HG03280 (cell line): ENCODE results near the gene ATL1.
"Not testable (repeated sequence)": the region's sequence is repeated elsewhere in the genome, so short reads cannot be mapped to it uniquely, and the experiment has no call there.

Source experiments
- ATAC-seq: cut with Tn5 transposase; IDR thresholded peaks from one replicate; pipeline ENCODE4 v1.9.1; 2021; ENCODE audit warnings: mild to moderate bottlenecking, moderate library complexity; ENCODE audit not compliant: unreplicated experiment

ATL1 gene

GRCh38 chr14:50534416-50534815 lies 25.5 kb upstream of the ATL1 start:
- ATAC-seq, result no peak

- no peak for ATAC-seq
Observed at GRCh38 chr14:50534997-50535396, 24.9 kb upstream of the ATL1 start.

GRCh38 chr14:50538034-50538433 lies 21.9 kb upstream of the ATL1 start:
- ATAC-seq, result not testable (repeated sequence)

GRCh38 chr14:50539051-50539450 lies 20.9 kb upstream of the ATL1 start:
- ATAC-seq, result no peak

- ATAC-seq, result no peak
Observed at GRCh38 chr14:50541159-50541567, 18.8 kb upstream of the ATL1 start.

GRCh38 chr14:50542941-50543418 lies 17.0 kb upstream of the ATL1 start:
- peak; percentile 83 for ATAC-seq

- no peak for ATAC-seq
Observed at GRCh38 chr14:50544911-50545310, 15.0 kb upstream of the ATL1 start.

GRCh38 chr14:50545618-50546017 lies 14.3 kb upstream of the ATL1 start:
- ATAC-seq, result no peak

GRCh38 chr14:50550294-50550693 lies 9.7 kb upstream of the ATL1 start:
- no peak for ATAC-seq

GRCh38 chr14:50551877-50552276 lies 8.1 kb upstream of the ATL1 start:
- ATAC-seq, result no peak

GRCh38 chr14:50552796-50553195 lies 7.1 kb upstream of the ATL1 start:
- ATAC-seq, result not testable (repeated sequence)

- no peak for ATAC-seq
Observed at GRCh38 chr14:50560931-50561285, 963 bp downstream of the ATL1 start.

- ATAC-seq, result no peak
Observed at GRCh38 chr14:50562841-50563240, 2.9 kb downstream of the ATL1 start.

GRCh38 chr14:50569714-50570274 lies 9.8 kb downstream of the ATL1 start:
- no peak for ATAC-seq

GRCh38 chr14:50573862-50574261 lies 13.9 kb downstream of the ATL1 start:
- ATAC-seq, result no peak

- ATAC-seq, result no peak
Observed at GRCh38 chr14:50575769-50576168, 15.8 kb downstream of the ATL1 start.

- ATAC-seq, result no peak
Observed at GRCh38 chr14:50577982-50578381, 18.0 kb downstream of the ATL1 start.

GRCh38 chr14:50578433-50578832 lies 18.5 kb downstream of the ATL1 start:
- ATAC-seq, result no peak

GRCh38 chr14:50590464-50590863 lies 30.5 kb downstream of the ATL1 start:
- ATAC-seq, result no peak

- ATAC-seq, result no peak
Observed at GRCh38 chr14:50594577-50595316, 34.8 kb downstream of the ATL1 start.

GRCh38 chr14:50598765-50599164 lies 38.8 kb downstream of the ATL1 start:
- no peak for ATAC-seq

GRCh38 chr14:50599700-50600444 lies 39.9 kb downstream of the ATL1 start:
- ATAC-seq, result no peak
